Measurements from ENCODE around the gene USP10. TPM values are rescaled to one million over a fixed set of nuclear protein-coding genes. Genes with fewer than 3 reads are reported as not detected.

USP10 gene
- polyA plus RNA-seq, 2 of the 4 experiments (the other 2 are of a cell fraction), result 61.5 to 93.5 TPM

- no peak overlapping the region for H3K4me2 ChIP-seq
- no peak for FAIRE-seq
- ATAC-seq, result no peak
- no peaks in the 10 kb centered on the region for H3K4me1 ChIP-seq
- WGBS (ENCODE audit: missing lambda C conversion rate), result 94% methylated on average over 22 of the region's 22 CpGs
- H3K4me3 ChIP-seq, result no peak overlapping the region
- H3K27ac ChIP-seq, result no peak overlapping the region
- TF ChIP-seq BCL3 (IDR thresholded peaks at IDR 0.05) (no peak), SREBF2 (IDR thresholded peaks at IDR 0.05) (no peak), HOXB13 (CRISPR knock-in tag; IDR thresholded peaks at IDR 0.05; ENCODE audit: low read depth) (no peak), ESRRA (IDR thresholded peaks at IDR 0.05; ENCODE audit: borderline replicate concordance, low read length) (no peak), CHD4 (IDR thresholded peaks at IDR 0.05; ENCODE audit: borderline replicate concordance) (no peak), HMGXB4 (CRISPR knock-in tag; IDR thresholded peaks at IDR 0.05; ENCODE audit: borderline replicate concordance) (no peak), JUN (IDR thresholded peaks at IDR 0.05) (no peak), HDAC2 (IDR thresholded peaks at IDR 0.05) (no peak), NPAS2 (CRISPR knock-in tag; IDR thresholded peaks at IDR 0.05; ENCODE audit: borderline replicate concordance) (no peak), FOSL2 (IDR thresholded peaks at IDR 0.05) (no peak), FOSL2 (CRISPR knock-in tag; IDR thresholded peaks at IDR 0.05) (no peak), GATA3 (IDR thresholded peaks at IDR 0.05; ENCODE audit: borderline replicate concordance) (no peak), MYC (IDR thresholded peaks at IDR 0.05; ENCODE audit: borderline replicate concordance, low read length) (no peak), MAX (IDR thresholded peaks at IDR 0.05) (no peak), MAZ (IDR thresholded peaks at IDR 0.05; ENCODE audit: borderline replicate concordance, low read depth, low read length) (no peak), NFE2L2 (conservative IDR thresholded peaks at IDR 0.05; ENCODE audit: low read length) (no peak), RNF2 (IDR thresholded peaks at IDR 0.05; ENCODE audit: borderline replicate concordance, low read depth) (no peak)
- TF ChIP-seq, protein P1, sequence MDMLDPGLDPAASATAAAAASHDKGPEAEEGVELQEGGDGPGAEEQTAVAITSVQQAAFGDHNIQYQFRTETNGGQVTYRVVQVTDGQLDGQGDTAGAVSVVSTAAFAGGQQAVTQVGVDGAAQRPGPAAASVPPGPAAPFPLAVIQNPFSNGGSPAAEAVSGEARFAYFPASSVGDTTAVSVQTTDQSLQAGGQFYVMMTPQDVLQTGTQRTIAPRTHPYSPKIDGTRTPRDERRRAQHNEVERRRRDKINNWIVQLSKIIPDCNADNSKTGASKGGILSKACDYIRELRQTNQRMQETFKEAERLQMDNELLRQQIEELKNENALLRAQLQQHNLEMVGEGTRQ (IDR thresholded peaks at IDR 0.05), result no peak
- TF ChIP-seq, protein P2, sequence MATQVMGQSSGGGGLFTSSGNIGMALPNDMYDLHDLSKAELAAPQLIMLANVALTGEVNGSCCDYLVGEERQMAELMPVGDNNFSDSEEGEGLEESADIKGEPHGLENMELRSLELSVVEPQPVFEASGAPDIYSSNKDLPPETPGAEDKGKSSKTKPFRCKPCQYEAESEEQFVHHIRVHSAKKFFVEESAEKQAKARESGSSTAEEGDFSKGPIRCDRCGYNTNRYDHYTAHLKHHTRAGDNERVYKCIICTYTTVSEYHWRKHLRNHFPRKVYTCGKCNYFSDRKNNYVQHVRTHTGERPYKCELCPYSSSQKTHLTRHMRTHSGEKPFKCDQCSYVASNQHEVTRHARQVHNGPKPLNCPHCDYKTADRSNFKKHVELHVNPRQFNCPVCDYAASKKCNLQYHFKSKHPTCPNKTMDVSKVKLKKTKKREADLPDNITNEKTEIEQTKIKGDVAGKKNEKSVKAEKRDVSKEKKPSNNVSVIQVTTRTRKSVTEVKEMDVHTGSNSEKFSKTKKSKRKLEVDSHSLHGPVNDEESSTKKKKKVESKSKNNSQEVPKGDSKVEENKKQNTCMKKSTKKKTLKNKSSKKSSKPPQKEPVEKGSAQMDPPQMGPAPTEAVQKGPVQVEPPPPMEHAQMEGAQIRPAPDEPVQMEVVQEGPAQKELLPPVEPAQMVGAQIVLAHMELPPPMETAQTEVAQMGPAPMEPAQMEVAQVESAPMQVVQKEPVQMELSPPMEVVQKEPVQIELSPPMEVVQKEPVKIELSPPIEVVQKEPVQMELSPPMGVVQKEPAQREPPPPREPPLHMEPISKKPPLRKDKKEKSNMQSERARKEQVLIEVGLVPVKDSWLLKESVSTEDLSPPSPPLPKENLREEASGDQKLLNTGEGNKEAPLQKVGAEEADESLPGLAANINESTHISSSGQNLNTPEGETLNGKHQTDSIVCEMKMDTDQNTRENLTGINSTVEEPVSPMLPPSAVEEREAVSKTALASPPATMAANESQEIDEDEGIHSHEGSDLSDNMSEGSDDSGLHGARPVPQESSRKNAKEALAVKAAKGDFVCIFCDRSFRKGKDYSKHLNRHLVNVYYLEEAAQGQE (IDR thresholded peaks at IDR 0.05), result no peak
- ChIA-PET CTCF (interaction anchor here (1.0 to 5.4 kb wide), 7 partner anchors 9 to 82 kb away, joined by 3 to 26 read pairs (median 5); no protein-coding TSS in a partner anchor), POLR2A (no interaction called here)
- no peak for DNase-seq (ENCODE audit: low read depth in 1 of 2, low spot score in 1 of 2)
- no peaks in the 10 kb centered on the region for H3K9me3 ChIP-seq
Measured at GRCh38 chr16:84656649-84657048, 43.2 kb upstream of the USP10 start.

Measured in A549 (cell line).